Mesendoderm (in vitro differentiated cells): ENCODE data around the gene UQCRQ. TPM values are rescaled to one million over a fixed set of nuclear protein-coding genes. Genes with fewer than 3 reads are reported as not detected.

Experiments used
- DNase-seq: peaks from one replicate; pipeline ENCODE4 v3.0.0; 2013
- H2AK5ac ChIP-seq: 2 replicates; pipeline ENCODE4 v1.6.1; 2013; ENCODE audit warnings: low read length, inconsistent platforms
- H2BK120ac ChIP-seq: 2 replicates; pipeline ENCODE4 v1.6.1; 2013; ENCODE audit warnings: low read depth, mild to moderate bottlenecking, low read length, moderate library complexity, mixed read lengths
- H2BK15ac ChIP-seq: replicated peaks from 2 replicates; pipeline ENCODE4 v1.6.1; 2013; ENCODE audit warnings: low read depth, mild to moderate bottlenecking, moderate library complexity
- H2BK5ac ChIP-seq: 2 replicates; pipeline ENCODE4 v1.6.1; 2013; ENCODE audit warnings: low read length, inconsistent platforms
- H3K18ac ChIP-seq: 2 replicates; pipeline ENCODE4 v1.6.1; 2013; ENCODE audit warnings: mild to moderate bottlenecking, low read length, mixed read lengths
- H3K23ac ChIP-seq: one replicate; pipeline ENCODE4 v1.6.1; 2013; ENCODE audit warnings: low read length
- H3K27ac ChIP-seq: 2 replicates; pipeline ENCODE4 v1.5.1; 2013; ENCODE audit warnings: low read depth, mild to moderate bottlenecking, inconsistent platforms, low read length, moderate library complexity
- H3K27me3 ChIP-seq: 2 replicates; pipeline ENCODE4 v1.6.1; 2013; ENCODE audit warnings: low read length, control low read depth, mild to moderate bottlenecking, inconsistent platforms; ENCODE audit not compliant: insufficient read depth, poor library complexity
- H3K36me3 ChIP-seq: 2 replicates; pipeline ENCODE4 v1.6.1; 2013; ENCODE audit warnings: low read length, inconsistent platforms; ENCODE audit not compliant: control insufficient read depth, insufficient read depth
- H3K4ac ChIP-seq: one replicate; pipeline ENCODE4 v1.6.1; 2013; ENCODE audit warnings: low read depth, mild to moderate bottlenecking, low read length, moderate library complexity
- H3K4me1 ChIP-seq: 2 replicates; pipeline ENCODE4 v1.6.1; 2013; ENCODE audit warnings: low read depth, low read length, inconsistent platforms; ENCODE audit not compliant: control insufficient read depth
- H3K4me2 ChIP-seq: 2 replicates; pipeline ENCODE4 v1.6.1; 2013; ENCODE audit warnings: low read length
- H3K4me3 ChIP-seq: 2 replicates; pipeline ENCODE4 v1.5.1; 2013; ENCODE audit warnings: mild to moderate bottlenecking, low read length
- H3K56ac ChIP-seq: one replicate; pipeline ENCODE4 v1.6.1; 2013; ENCODE audit warnings: low read length
- H3K79me1 ChIP-seq: 2 replicates; pipeline ENCODE4 v1.6.1; 2013; ENCODE audit warnings: low read length, inconsistent platforms
- H3K79me2 ChIP-seq: 2 replicates; pipeline ENCODE4 v1.6.1; 2013; ENCODE audit warnings: mild to moderate bottlenecking, low read length; ENCODE audit not compliant: control insufficient read depth, insufficient read depth
- H3K9ac ChIP-seq: 2 replicates; pipeline ENCODE4 v1.6.1; 2013; ENCODE audit warnings: low read length, inconsistent platforms
- H4K5ac ChIP-seq: one replicate; pipeline ENCODE4 v1.6.1; 2013; ENCODE audit warnings: low read length
- H4K8ac ChIP-seq: one replicate; pipeline ENCODE4 v1.6.1; 2013; ENCODE audit warnings: low read depth, mild to moderate bottlenecking, control low read depth, low read length, moderate library complexity
- WGBS: extraction: QIAGEN DNeasy Blood & Tissue Kit; methylation state at CpG from one replicate; pipeline ENCODE4 v1.1.7; 2013; ENCODE audit warnings: low lambda C conversion rate, missing lambda C conversion rate; ENCODE audit not compliant: insufficient coverage; ENCODE audit errors: extremely low coverage; 5-methylcytosine and 5-hydroxymethylcytosine counted together
- small RNA-seq: library from polyadenylated mRNA; stranded (forward); fragments of <200 nt; extraction: miRNeasy Mini kit (QIAGEN cat#:217004); gene quantifications from one replicate; pipeline ENCODE3, GENCODE V24; 2013; ENCODE audit not compliant: insufficient read depth

UQCRQ gene

DNA sequence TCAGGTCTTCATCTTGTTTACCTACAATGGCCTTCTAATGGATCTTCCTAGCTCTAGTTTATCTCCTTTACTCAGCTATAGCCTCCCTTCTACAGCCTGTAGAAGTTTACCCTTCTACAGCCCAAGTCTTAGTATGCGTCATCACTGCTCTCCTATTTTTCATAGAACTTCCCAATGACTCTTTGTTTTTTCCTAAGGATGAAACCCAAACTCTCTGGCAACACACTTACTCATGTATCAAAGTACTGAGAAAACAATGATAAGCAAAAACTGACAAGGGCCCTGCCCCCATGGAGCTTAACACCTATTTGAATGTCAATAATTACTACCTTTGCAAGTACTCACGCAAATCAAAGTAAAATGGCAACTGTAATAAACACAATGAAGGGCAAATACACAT, 40.7 kb downstream of the UQCRQ start:
- no peak overlapping the region for H3K4me2 ChIP-seq
- H3K79me2 ChIP-seq, result no peaks in the 10 kb centered on the region
- no peak overlapping the region for H3K56ac ChIP-seq
- H4K5ac ChIP-seq, result no peak overlapping the region
- H3K18ac ChIP-seq, result no peak overlapping the region
- no peak overlapping the region for H3K4ac ChIP-seq
- no peaks in the 10 kb centered on the region for H3K36me3 ChIP-seq
- no peak overlapping the region for H3K23ac ChIP-seq
- no peaks in the 10 kb centered on the region for H3K4me1 ChIP-seq
- no peak overlapping the region for H3K9ac ChIP-seq
- H3K4me3 ChIP-seq, result no peak overlapping the region
- peaks cover 2% of the 10 kb centered on the region for H3K79me1 ChIP-seq
- H4K8ac ChIP-seq, result no peak overlapping the region
- no peak overlapping the region for H2BK15ac ChIP-seq
- no peak overlapping the region for H2BK120ac ChIP-seq
- no CpG with 5 or more reads among the region's 2 CpGs for WGBS
- no peak overlapping the region for H2AK5ac ChIP-seq
- H3K27ac ChIP-seq, result no peak overlapping the region
- no peak overlapping the region for H2BK5ac ChIP-seq
- no peaks in the 10 kb centered on the region for H3K27me3 ChIP-seq
- DNase-seq, result peak; percentile 13

DNA sequence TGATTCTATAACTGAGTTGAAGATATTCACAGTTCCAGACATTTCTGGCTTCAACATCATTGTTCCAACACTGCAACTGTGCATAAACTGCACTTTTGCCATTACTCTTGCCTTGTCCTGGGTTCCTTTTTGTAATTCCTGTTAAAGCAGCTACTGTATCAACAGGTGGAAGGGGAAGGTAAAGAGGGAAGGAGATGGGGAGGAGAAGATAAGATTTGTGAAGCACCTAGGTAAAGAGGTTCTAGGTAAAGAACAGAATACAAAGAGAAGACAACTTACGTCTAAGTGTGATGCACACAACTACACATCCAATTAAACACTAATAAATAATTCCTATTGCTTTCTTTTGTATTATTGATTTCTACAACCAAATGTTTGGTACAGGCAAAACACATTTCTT, 43.3 kb downstream of the UQCRQ start:
- Histone ChIP-seq H3K79me1 (peaks cover 2% of the 10 kb centered on the region), H3K9ac (no peak overlapping the region), H4K5ac (no peak overlapping the region), H3K4me3 (no peak overlapping the region), H3K23ac (no peak overlapping the region), H3K4ac (no peak overlapping the region), H3K27me3 (no peaks in the 10 kb centered on the region), H3K18ac (no peak overlapping the region), H3K27ac (no peak overlapping the region), H3K4me2 (no peak overlapping the region), H2BK15ac (no peak overlapping the region), H4K8ac (no peak overlapping the region), H2BK5ac (no peak overlapping the region), H3K56ac (no peak overlapping the region), H3K79me2 (no peaks in the 10 kb centered on the region), H3K4me1 (no peaks in the 10 kb centered on the region), H2BK120ac (no peak overlapping the region), H3K36me3 (no peaks in the 10 kb centered on the region), H2AK5ac (no peak overlapping the region)
- no CpG with 5 or more reads among the region's 1 CpG for WGBS
- no peak for DNase-seq

DNA sequence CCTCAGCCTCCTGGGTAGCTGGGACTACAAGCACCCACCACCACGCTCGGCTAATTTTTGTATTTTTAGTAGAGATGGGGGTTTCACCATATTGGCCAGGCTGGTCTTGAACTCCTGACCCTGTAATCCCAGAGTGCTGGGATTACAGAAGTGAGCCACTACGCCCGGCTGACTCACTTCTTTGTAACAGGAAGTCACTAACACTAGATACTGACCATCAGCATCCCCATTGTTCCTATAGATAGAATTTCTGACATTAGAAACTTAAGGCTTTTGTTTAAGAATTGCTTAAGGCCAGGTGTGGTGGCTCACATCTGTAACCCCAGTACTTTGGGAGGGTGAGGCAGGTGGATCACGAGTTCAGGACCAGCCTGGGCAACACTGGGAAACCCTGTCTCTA, 49.2 kb downstream of the UQCRQ start:
- no peaks in the 10 kb centered on the region for H3K79me2 ChIP-seq
- H2BK15ac ChIP-seq, result no peak overlapping the region

DNA sequence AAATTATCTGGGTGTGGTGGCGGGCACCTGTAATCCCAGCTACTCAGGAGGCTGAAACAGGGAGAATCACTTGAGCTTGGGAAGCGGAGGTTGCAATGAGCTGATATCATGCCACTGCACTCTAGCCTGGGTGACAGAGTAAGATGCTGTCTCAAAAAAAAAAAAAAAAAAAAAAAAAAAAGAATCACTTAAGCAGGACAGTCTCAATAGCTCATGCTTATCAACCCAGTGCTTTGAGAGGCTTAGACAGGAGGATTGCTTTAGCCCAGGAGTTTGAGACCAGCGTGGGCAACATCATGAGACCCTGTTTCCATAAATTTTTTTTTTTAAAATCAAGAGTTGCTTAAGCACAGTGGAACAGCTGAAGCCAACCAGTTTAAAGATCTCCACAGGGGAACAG, 49.6 kb downstream of the UQCRQ start:
- Histone ChIP-seq H4K5ac (no peak overlapping the region), H3K36me3 (no peaks in the 10 kb centered on the region), H3K4me2 (no peak overlapping the region), H3K23ac (no peak overlapping the region), H3K9ac (no peak overlapping the region), H3K56ac (no peak overlapping the region), H3K27ac (no peak overlapping the region), H2BK5ac (no peak overlapping the region), H3K4me3 (no peak overlapping the region), H3K79me2 (no peaks in the 10 kb centered on the region), H3K27me3 (no peaks in the 10 kb centered on the region), H4K8ac (no peak overlapping the region), H2AK5ac (no peak overlapping the region), H3K4me1 (no peaks in the 10 kb centered on the region), H3K79me1 (peaks cover 1% of the 10 kb centered on the region), H3K18ac (no peak overlapping the region), H2BK120ac (no peak overlapping the region), H2BK15ac (no peak overlapping the region), H3K4ac (no peak overlapping the region)
- no CpG with 5 or more reads among the region's 3 CpGs for WGBS
- no peak for DNase-seq

More for the DNA sequence above, 49.2 kb downstream of the UQCRQ start:
- Histone ChIP-seq H3K36me3 (no peaks in the 10 kb centered on the region), H3K4me1 (no peaks in the 10 kb centered on the region), H4K5ac (no peak overlapping the region), H3K56ac (no peak overlapping the region), H2BK120ac (no peak overlapping the region), H3K27me3 (no peaks in the 10 kb centered on the region), H2AK5ac (no peak overlapping the region), H2BK5ac (no peak overlapping the region), H3K23ac (no peak overlapping the region), H3K9ac (no peak overlapping the region), H3K4ac (no peak overlapping the region), H3K27ac (no peak overlapping the region), H3K4me3 (no peak overlapping the region), H3K4me2 (no peak overlapping the region), H3K79me1 (peaks cover 1% of the 10 kb centered on the region), H3K18ac (no peak overlapping the region), H4K8ac (no peak overlapping the region)
- no peak for DNase-seq
- no CpG with 5 or more reads among the region's 5 CpGs for WGBS

Small RNA genes within 50 kb of the gene (small RNA-seq; reads per million reads assigned to genes)
- gene RNA5SP192, result not detected
